Heart left ventricle (tissue), 16 donors: ENCODE data around the gene IQSEC1. TPM values are rescaled to one million over a fixed set of nuclear protein-coding genes. Genes with fewer than 3 reads are reported as not detected.

Experiments
- ATAC-seq, 4 donors: fragments of 200-7000 bp; cut with Tn5 transposase; one replicate each; pipeline ENCODE4 v1.9.1; 2020 to 2022; ENCODE audit warnings: moderate library complexity in 4 of 4, mild to moderate bottlenecking in 3 of 4, moderate number of reproducible peaks in 1 of 4
- DNase-seq, 5 donors: peaks; one replicate each; pipeline ENCODE4 v3.0.0-alpha.2; 2020
- H3K27ac ChIP-seq, 12 donors: fragments of 200-600 bp; sonication (generic) in 4 of 12; one replicate each; pipeline versions ENCODE4 v1.5.0 to v1.8.0; 2016 to 2022; ENCODE audit warnings: mild to moderate bottlenecking in 2 of 12
- H3K27me3 ChIP-seq, 9 donors: fragments of 200-600 bp; sonication (generic) in 2 of 9; one replicate each; pipeline versions ENCODE4 v1.5.1 to v1.8.0; 2016 to 2022; ENCODE audit warnings: mild to moderate bottlenecking in 3 of 9
- H3K36me3 ChIP-seq, 9 donors: fragments of 200-600 bp; sonication (generic) in 2 of 9; one replicate each; pipeline versions ENCODE4 v1.5.0 to v1.8.0; 2018 to 2022; ENCODE audit warnings: mild to moderate bottlenecking in 2 of 9
- H3K4me1 ChIP-seq, 12 donors: fragments of 200-600 bp; sonication (generic) in 4 of 12; one replicate each; pipeline versions ENCODE4 v1.5.0 to v1.8.0; 2016 to 2022; ENCODE audit warnings: mild to moderate bottlenecking in 3 of 12
- H3K4me3 ChIP-seq, 12 donors: fragments of 200-600 bp; sonication (generic) in 4 of 12; one replicate each; pipeline versions ENCODE4 v1.5.0 to v1.8.0; 2017 to 2022; ENCODE audit warnings: mild to moderate bottlenecking in 9 of 12, moderate library complexity in 4 of 12
- H3K9me3 ChIP-seq, 12 donors: fragments of 200-600 bp; sonication (generic) in 4 of 12; one replicate each; pipeline versions ENCODE4 v1.5.0 to v1.8.0; 2016 to 2022; ENCODE audit warnings: mild to moderate bottlenecking in 1 of 12
- POLR2A ChIP-seq, 2 donors: fragments of 450-650 bp; IDR thresholded peaks; one replicate each; pipeline ENCODE4 v1.6.1; 2017; ENCODE audit warnings: antibody characterized with exemption in 2 of 2, mild to moderate bottlenecking in 2 of 2, moderate library complexity in 2 of 2
- WGBS, 4 donors: extraction: QIAGEN DNeasy Blood & Tissue Kit in 2 of 4; methylation state at CpG; one replicate each; pipeline versions ENCODE4 v1.1.5 to v1.1.7; 2013 to 2018; 5-methylcytosine and 5-hydroxymethylcytosine counted together
- intact Hi-C, 10 donors: fragments of 100-400 bp; cut with DNase I; formaldehyde crosslinking; loops; one replicate each; pipeline versions ENCODE4 v1.11.1 to v1.14.2; 2022
- polyA plus RNA-seq, 2 donors: library from polyadenylated mRNA; stranded (reverse); fragments of 200-250 nt; gene quantifications; one replicate each; pipeline ENCODE4 v1.2.3, GENCODE V29; 2013
- total RNA-seq, 9 donors: library from RNA; depleted of rRNA in 2 of 9; stranded (reverse); fragments of >200 nt in 2 of 9; fragmentation: NEBNext Ultra II Directional in 3 of 9; extraction: Animal tissue kit (Norgen Biotek cat#: 25700) in 3 of 9; gene quantifications; one replicate each; pipeline versions ENCODE4 v1.1.0 to v1.2.4, GENCODE V29; 2016 to 2023
- TF ChIP-seq, protein P1 (sequence below), 12 donors: fragments of 200-600 bp; sonication (generic) in 4 of 12; IDR thresholded peaks; one replicate each; pipeline versions ENCODE4 v1.5.0 to v1.8.0; 2018 to 2022; ENCODE audit warnings: antibody characterized with exemption in 12 of 12, mild to moderate bottlenecking in 5 of 12
- donor health status: ischemic (EF 13 %, LVEDD 7.1; RV severe dilation, severe dysfunction).
- donor health status: healthy with polysubstance abuse.
- donor health status: DM: no; HTN: yes; CAD: no.
- donor health status: DM: no; HTN: no; CAD: no.
- donor health status: ischemic (EF 25% LVEDD 6.9; RV normal size, moderate dysfunction).
- donor health status: ischemic (EF 25% LVEDD 5.7; RV mildly dilated, moderate dysfunction).
- donor health status: healthy.
- donor health status: DM: yes; HTN: yes; CAD: no.
- donor health status: ischemic (EF 35%, LVEDD 5.7; RV mildly dilated, moderate dysfunction).
- donor health status: nonischemic (EF 11% LVEDD 7.7; RV severe dilation, severe dysfunction).
- donor health status: DM: yes; HTN: yes; CAD: no.
- donor health status: PGD.
- donor health status: ischemic (EF 29% LVEDD 5.4; RV normal size, mild dysfunction).
- donor health status: nonischemic (EF 23%, LVEDD 6.1; RV moderate dilation, normal function).

Gene IQSEC1
- total and polyA plus RNA-seq, 11 donors: 28.8 to 79.1 (median 62.2) TPM

DNA sequence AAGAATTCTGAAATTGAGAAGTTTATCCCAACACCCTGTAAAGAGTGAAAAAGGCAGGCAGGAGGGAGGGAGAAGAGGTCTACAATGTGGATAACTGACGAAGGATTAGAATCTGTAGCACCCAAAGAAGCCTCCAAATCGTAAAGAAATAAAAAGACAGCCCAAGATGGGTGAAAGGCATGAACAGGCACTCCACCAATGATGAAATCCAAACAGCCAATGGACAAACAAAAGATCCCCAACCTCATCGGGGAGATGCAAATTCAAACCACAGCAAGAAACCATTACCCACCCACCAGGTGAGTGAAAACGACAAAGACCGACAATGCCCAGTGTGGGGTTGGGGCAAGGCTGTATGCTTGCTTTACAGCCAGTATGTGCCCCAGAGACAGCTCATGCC is 85.6 kb downstream of the IQSEC1 start:
- Histone ChIP-seq H3K36me3 (no peaks in the 10 kb centered on the region), H3K27ac (peak overlapping the region in 3 of 12 donors; percentile 59 to 85 (median 65)), H3K27me3 (no peaks in the 10 kb centered on the region), H3K4me1 (peaks cover 0 to 91% (median 41%) of the 10 kb centered on the region in 12 donors), H3K4me3 (no peak overlapping the region), H3K9me3 (no peaks in the 10 kb centered on the region)
- WGBS, 4 donors: 90 to 95% (median 92%) methylated on average over 5 of the region's 5 CpGs
- ATAC-seq: no peak
- no peak for DNase-seq
- intact Hi-C loops: loop anchor here in 3 of 10 donors (10.0 kb wide), 2 partner anchors 93 to 123 kb away; no protein-coding TSS in a partner anchor
- no peak for TF ChIP-seq POLR2A (IDR thresholded peaks at IDR 0.05)
- TF ChIP-seq, protein P1, sequence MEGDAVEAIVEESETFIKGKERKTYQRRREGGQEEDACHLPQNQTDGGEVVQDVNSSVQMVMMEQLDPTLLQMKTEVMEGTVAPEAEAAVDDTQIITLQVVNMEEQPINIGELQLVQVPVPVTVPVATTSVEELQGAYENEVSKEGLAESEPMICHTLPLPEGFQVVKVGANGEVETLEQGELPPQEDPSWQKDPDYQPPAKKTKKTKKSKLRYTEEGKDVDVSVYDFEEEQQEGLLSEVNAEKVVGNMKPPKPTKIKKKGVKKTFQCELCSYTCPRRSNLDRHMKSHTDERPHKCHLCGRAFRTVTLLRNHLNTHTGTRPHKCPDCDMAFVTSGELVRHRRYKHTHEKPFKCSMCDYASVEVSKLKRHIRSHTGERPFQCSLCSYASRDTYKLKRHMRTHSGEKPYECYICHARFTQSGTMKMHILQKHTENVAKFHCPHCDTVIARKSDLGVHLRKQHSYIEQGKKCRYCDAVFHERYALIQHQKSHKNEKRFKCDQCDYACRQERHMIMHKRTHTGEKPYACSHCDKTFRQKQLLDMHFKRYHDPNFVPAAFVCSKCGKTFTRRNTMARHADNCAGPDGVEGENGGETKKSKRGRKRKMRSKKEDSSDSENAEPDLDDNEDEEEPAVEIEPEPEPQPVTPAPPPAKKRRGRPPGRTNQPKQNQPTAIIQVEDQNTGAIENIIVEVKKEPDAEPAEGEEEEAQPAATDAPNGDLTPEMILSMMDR (IDR thresholded peaks at IDR 0.05): no peak

DNA sequence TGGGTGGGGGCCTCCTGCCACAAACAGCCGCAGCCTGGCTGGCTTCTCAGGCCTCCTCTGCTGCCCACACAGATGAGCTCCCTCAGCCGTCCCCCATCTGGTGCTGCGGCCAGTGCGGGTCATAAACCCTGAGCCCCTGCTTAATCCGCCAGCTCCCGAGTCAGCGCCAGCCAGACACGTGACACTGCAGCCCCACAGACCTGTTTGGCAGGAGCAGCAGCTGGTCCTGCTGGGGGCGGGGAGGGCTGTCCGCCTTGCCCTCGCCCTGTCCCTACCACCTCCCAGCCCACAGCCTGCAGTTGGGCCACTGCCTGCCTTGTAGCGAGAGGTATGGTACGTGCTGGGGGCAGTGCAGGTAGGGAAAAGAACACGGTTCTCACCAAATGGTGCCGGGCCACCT is 86.2 kb downstream of the IQSEC1 start:
- ATAC-seq (peak; percentile 24 to 56 (median 34)), DNase-seq (peak in 3 of 5 donors; percentile 57 to 75 (median 67))
- no peaks in the 10 kb centered on the region for H3K27me3 ChIP-seq
- no peaks in the 10 kb centered on the region for H3K9me3 ChIP-seq
- 56 to 78% (median 63%) methylated on average over 11 to 15 of the region's 15 CpGs for WGBS, 4 donors
- no peak for TF ChIP-seq POLR2A (IDR thresholded peaks at IDR 0.05)
- TF ChIP-seq, protein P1 (IDR thresholded peaks at IDR 0.05): no peak
- intact Hi-C loops: loop anchor here in 3 of 10 donors (10.0 kb wide), 2 partner anchors 92 to 122 kb away; no protein-coding TSS in a partner anchor
- H3K27ac ChIP-seq: peak overlapping the region in 10 of 12 donors; percentile 8 to 85 (median 49)
- H3K36me3 ChIP-seq: no peaks in the 10 kb centered on the region
- no peak overlapping the region for H3K4me3 ChIP-seq
- H3K4me1 ChIP-seq: peaks cover 0 to 87% (median 40%) of the 10 kb centered on the region in 12 donors

DNA sequence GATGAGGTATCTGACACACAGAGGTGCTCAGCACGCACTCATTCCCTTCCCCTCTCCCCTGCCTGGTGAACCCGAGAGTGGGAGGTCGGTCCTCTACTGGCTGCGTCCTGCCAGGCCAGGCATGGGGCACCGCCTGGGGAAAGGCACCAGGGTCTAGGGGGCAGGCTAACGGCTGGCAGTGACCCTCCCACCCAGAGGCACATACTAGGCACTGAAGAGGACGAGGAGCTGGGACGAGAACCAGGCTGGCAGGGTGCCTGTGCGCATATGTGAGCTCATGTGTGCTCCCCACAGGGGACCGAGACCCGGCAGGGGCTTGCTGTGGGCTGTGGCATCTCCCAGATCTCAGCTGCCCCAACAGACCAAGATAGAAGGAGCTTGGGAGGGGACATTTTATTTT is 86.7 kb downstream of the IQSEC1 start:
- intact Hi-C loops: loop anchor here in 3 of 10 donors (10.0 kb wide), 2 partner anchors 92 to 122 kb away; no protein-coding TSS in a partner anchor
- Histone ChIP-seq H3K4me1 (peaks cover 0 to 82% (median 38%) of the 10 kb centered on the region in 12 donors), H3K27me3 (no peaks in the 10 kb centered on the region), H3K36me3 (no peaks in the 10 kb centered on the region), H3K4me3 (no peak overlapping the region), H3K9me3 (no peaks in the 10 kb centered on the region), H3K27ac (peak overlapping the region in 10 of 12 donors; percentile 8 to 85 (median 49))
- DNase-seq: no peak
- 57 to 78% (median 62%) methylated on average over 3 to 11 of the region's 11 CpGs for WGBS, 4 donors
- TF ChIP-seq, protein P1 (IDR thresholded peaks at IDR 0.05): no peak
- no peak for TF ChIP-seq POLR2A (IDR thresholded peaks at IDR 0.05)
- ATAC-seq: peak in 1 of 4 donors; percentile 7

DNA sequence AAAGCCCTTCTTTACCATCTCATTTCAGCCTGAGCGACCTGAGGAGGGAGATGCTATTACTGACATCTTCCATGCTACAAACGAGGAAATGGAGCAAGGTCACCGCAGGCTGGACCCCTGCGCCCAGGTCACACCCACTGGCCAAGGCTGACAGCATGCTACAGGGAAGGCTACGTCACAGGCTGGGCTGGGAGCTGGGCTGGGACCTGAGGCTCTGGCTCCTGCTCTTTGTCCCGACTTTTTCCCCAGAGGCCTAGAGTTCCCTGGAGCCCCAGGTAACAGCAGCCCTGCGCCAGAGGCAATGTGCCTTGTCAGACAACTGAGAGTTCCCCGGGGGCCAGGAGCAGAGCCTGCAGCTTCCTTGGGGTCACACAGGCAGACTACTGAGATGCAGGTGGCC is 87.2 kb downstream of the IQSEC1 start:
- Histone ChIP-seq H3K27ac (peak overlapping the region in 9 of 12 donors; percentile 9 to 85 (median 53)), H3K36me3 (no peaks in the 10 kb centered on the region), H3K4me3 (no peak overlapping the region), H3K9me3 (no peaks in the 10 kb centered on the region), H3K27me3 (no peaks in the 10 kb centered on the region), H3K4me1 (peaks cover 0 to 78% (median 36%) of the 10 kb centered on the region in 12 donors)
- intact Hi-C loops: loop anchor here in 3 of 10 donors (10.0 kb wide), 2 partner anchors 91 to 121 kb away; no protein-coding TSS in a partner anchor
- 73 to 82% (median 79%) methylated on average over 7 to 8 of the region's 8 CpGs for WGBS, 4 donors
- DNase-seq (no peak), ATAC-seq (no peak)
- TF ChIP-seq, protein P1 (IDR thresholded peaks at IDR 0.05): no peak
- no peak for TF ChIP-seq POLR2A (IDR thresholded peaks at IDR 0.05)
